Caco-2 (cell line): ENCODE measurements around the gene ATP5IF1. TPM values are rescaled to one million over a fixed set of nuclear protein-coding genes. Genes with fewer than 3 reads are reported as not detected.

ENCODE experiments used
- BruUV-seq: library from RNA; stranded (reverse); fragments of 400-500 nt; replicated peaks from 2 replicates; lab custom pipeline; 2021; lab: Mats Ljungman, UMichigan
- CTCF ChIA-PET: fragments of 300-600 bp; sonication (Branson Sonifier 250); formaldehyde crosslinking; loops from one replicate; lab custom pipeline; 2022; ENCODE audit warnings: antibody characterized with exemption; lab: Charles Lee
- POLR2A ChIA-PET: fragments of 300-600 bp; sonication (Branson Sonifier 250); formaldehyde crosslinking; loops from one replicate; lab custom pipeline; 2022; ENCODE audit warnings: antibody characterized with exemption; lab: Charles Lee
- DNase-seq, 2 experiments: peaks; one replicate each; pipeline versions ENCODE4 v3.0.0 to v3.0.0-alpha.2; 2020 to 2022
- H3K27me3 ChIP-seq: replicated peaks from 2 replicates; pipeline ENCODE4 v1.6.0; 2011; ENCODE audit warnings: low read length; ENCODE audit not compliant: control insufficient read depth, insufficient read depth
- H3K36me3 ChIP-seq: 2 replicates; pipeline ENCODE4 v1.5.1; 2011; ENCODE audit warnings: low read length; ENCODE audit not compliant: control insufficient read depth, insufficient read depth
- H3K4me1 ChIP-seq: fragments of 250-450 bp; sonication (Bioruptor Pico); 2 replicates; pipeline ENCODE4 v1.5.1; 2020; ENCODE audit warnings: mild to moderate bottlenecking
- H3K4me3 ChIP-seq: 2 replicates; pipeline ENCODE4 v1.5.1; 2011; ENCODE audit warnings: low read depth, mild to moderate bottlenecking, control low read depth, low read length
- H3K9me3 ChIP-seq: fragments of 250-450 bp; sonication (Bioruptor Pico); 2 replicates; pipeline ENCODE4 v1.5.1; 2020; ENCODE audit warnings: mild to moderate bottlenecking, moderate library complexity
- H3K27ac Mint-ChIP-seq: one replicate; pipeline ENCODE4 v1.8.0; 2022; ENCODE audit warnings: mixed read lengths; ENCODE audit not compliant: unreplicated experiment
- H3K27me3 Mint-ChIP-seq: one replicate; pipeline ENCODE4 v1.8.0; 2022; ENCODE audit warnings: mixed read lengths; ENCODE audit not compliant: insufficient read depth, unreplicated experiment
- H3K36me3 Mint-ChIP-seq: one replicate; pipeline ENCODE4 v1.8.0; 2022; ENCODE audit warnings: mild to moderate bottlenecking, mixed read lengths; ENCODE audit not compliant: insufficient read depth, unreplicated experiment
- H3K4me1 Mint-ChIP-seq: one replicate; pipeline ENCODE4 v1.8.0; 2022; ENCODE audit warnings: low read depth, mixed read lengths; ENCODE audit not compliant: unreplicated experiment
- H3K4me3 Mint-ChIP-seq: one replicate; pipeline ENCODE4 v1.8.0; 2022; ENCODE audit warnings: mild to moderate bottlenecking, moderate library complexity, mixed read lengths; ENCODE audit not compliant: unreplicated experiment
- H3K9me3 Mint-ChIP-seq: one replicate; pipeline ENCODE4 v1.8.0; 2022; ENCODE audit warnings: mixed read lengths; ENCODE audit not compliant: unreplicated experiment
- intact Hi-C: fragments of 100-400 bp; cut with micrococcal nuclease; formaldehyde crosslinking; loops from one replicate; pipeline ENCODE4 v1.10.0; 2022; ENCODE audit not compliant: unreplicated experiment
- total RNA-seq: library from RNA; stranded (reverse); gene quantifications from 2 replicates; pipeline ENCODE4 v1.2.3, GENCODE V29; 2022
- TF ChIP-seq, protein P1 (sequence below), 2 experiments: fragments of 200-600 bp in 1 of 2; IDR thresholded peaks; 1 replicate in 1 of 2; 2 replicates in 1 of 2; pipeline versions ENCODE4 v1.5.1 to v1.8.0; 2011 to 2022; ENCODE audit warnings: antibody characterized with exemption in 1 of 2, control low read depth in 1 of 2, inconsistent platforms in 1 of 2, low read depth in 1 of 2, low read length in 1 of 2, mild to moderate bottlenecking in 1 of 2, moderate library complexity in 1 of 2; ENCODE audit not compliant: insufficient read depth in 1 of 2, severe bottlenecking in 1 of 2, unreplicated experiment in 1 of 2

ATP5IF1 gene
- total RNA-seq, 1 experiment from 2014 or later: 130 TPM

DNA sequence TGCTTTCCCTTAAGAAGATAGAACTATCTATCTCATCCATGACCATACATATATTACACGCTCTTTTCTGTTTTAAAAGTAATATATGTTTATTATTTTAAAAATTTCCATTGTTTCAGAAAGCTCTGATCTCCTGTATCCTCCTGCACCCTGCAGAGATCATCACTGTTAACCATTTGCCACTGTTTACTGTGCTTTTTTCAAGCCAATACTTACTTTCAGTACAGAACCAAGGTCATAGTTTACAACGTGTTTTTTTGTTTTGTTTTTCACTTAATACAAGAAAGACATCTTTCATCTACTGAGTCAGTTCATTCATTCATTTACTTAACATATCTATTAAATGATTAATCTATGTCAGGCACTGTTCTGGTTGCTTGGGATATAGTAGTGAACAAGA lies 33.6 kb downstream of the ATP5IF1 start:
- intact Hi-C loops: no loop called here
- no peaks in the 10 kb centered on the region for H3K27me3 ChIP-seq
- DNase-seq: no peak
- TF ChIP-seq, protein P1, sequence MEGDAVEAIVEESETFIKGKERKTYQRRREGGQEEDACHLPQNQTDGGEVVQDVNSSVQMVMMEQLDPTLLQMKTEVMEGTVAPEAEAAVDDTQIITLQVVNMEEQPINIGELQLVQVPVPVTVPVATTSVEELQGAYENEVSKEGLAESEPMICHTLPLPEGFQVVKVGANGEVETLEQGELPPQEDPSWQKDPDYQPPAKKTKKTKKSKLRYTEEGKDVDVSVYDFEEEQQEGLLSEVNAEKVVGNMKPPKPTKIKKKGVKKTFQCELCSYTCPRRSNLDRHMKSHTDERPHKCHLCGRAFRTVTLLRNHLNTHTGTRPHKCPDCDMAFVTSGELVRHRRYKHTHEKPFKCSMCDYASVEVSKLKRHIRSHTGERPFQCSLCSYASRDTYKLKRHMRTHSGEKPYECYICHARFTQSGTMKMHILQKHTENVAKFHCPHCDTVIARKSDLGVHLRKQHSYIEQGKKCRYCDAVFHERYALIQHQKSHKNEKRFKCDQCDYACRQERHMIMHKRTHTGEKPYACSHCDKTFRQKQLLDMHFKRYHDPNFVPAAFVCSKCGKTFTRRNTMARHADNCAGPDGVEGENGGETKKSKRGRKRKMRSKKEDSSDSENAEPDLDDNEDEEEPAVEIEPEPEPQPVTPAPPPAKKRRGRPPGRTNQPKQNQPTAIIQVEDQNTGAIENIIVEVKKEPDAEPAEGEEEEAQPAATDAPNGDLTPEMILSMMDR (IDR thresholded peaks at IDR 0.05; ENCODE audit: insufficient read depth in 1 of 2, low read depth in 1 of 2, low read length in 1 of 2, severe bottlenecking in 1 of 2, unreplicated experiment in 1 of 2): no peak
- BruUV-seq: no TSS peak
- H3K9me3 Mint-ChIP-seq: no peaks in the 10 kb centered on the region
- peaks cover 38% of the 10 kb centered on the region for H3K36me3 Mint-ChIP-seq
- H3K9me3 ChIP-seq: no peaks in the 10 kb centered on the region
- no peaks in the 10 kb centered on the region for H3K4me1 ChIP-seq
- ChIA-PET POLR2A (no interaction called here), CTCF (no interaction called here)
- no peak overlapping the region for H3K27ac Mint-ChIP-seq
- no peaks in the 10 kb centered on the region for H3K27me3 Mint-ChIP-seq
- no peaks in the 10 kb centered on the region for H3K4me1 Mint-ChIP-seq
- H3K36me3 ChIP-seq: no peaks in the 10 kb centered on the region
- no peak overlapping the region for H3K4me3 Mint-ChIP-seq
- no peak overlapping the region for H3K4me3 ChIP-seq

DNA sequence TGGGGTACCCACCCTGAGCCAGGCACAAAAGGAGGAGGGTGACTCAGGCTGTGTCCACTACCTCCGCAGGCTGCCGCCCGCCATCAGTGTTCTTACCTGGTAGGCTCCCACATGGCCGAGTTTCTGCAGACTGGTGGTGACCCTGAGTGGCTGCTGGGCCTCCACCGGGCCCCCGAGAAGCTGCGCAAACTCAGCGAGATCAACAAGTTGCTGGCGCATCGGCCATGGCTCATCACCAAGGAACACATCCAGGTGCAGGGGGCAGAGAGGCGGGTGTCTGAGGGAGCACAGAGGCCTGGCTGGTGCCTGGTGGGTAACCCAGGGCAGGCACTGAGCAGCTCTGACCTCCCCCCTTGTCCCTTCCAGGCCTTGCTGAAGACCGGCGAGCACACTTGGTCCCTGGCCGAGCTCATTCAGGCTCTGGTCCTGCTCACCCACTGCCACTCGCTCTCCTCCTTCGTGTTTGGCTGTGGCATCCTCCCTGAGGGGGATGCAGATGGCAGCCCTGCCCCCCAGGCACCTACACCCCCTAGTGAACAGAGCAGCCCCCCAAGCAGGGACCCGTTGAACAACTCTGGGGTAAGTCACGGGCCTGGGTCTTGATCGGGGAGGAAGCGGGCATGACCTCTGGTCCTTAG lies 36.4 kb downstream of the ATP5IF1 start:
- H3K27me3 ChIP-seq: no peaks in the 10 kb centered on the region
- Mint-ChIP-seq H3K4me1 (no peaks in the 10 kb centered on the region), H3K27me3 (no peaks in the 10 kb centered on the region), H3K4me3 (no peak overlapping the region), H3K9me3 (no peaks in the 10 kb centered on the region), H3K36me3 (peaks cover 66% of the 10 kb centered on the region), H3K27ac (no peak overlapping the region)
- no peak for DNase-seq
- no TSS peak for BruUV-seq
- H3K4me3 ChIP-seq: no peak overlapping the region
- POLR2A ChIA-PET: no interaction called here
- H3K36me3 ChIP-seq: no peaks in the 10 kb centered on the region
- CTCF ChIA-PET: no interaction called here
- no peaks in the 10 kb centered on the region for H3K4me1 ChIP-seq
- intact Hi-C loops: no loop called here
- TF ChIP-seq, protein P1 (IDR thresholded peaks at IDR 0.05; ENCODE audit: insufficient read depth in 1 of 2, low read depth in 1 of 2, low read length in 1 of 2, severe bottlenecking in 1 of 2, unreplicated experiment in 1 of 2): no peak
- no peaks in the 10 kb centered on the region for H3K9me3 ChIP-seq

DNA sequence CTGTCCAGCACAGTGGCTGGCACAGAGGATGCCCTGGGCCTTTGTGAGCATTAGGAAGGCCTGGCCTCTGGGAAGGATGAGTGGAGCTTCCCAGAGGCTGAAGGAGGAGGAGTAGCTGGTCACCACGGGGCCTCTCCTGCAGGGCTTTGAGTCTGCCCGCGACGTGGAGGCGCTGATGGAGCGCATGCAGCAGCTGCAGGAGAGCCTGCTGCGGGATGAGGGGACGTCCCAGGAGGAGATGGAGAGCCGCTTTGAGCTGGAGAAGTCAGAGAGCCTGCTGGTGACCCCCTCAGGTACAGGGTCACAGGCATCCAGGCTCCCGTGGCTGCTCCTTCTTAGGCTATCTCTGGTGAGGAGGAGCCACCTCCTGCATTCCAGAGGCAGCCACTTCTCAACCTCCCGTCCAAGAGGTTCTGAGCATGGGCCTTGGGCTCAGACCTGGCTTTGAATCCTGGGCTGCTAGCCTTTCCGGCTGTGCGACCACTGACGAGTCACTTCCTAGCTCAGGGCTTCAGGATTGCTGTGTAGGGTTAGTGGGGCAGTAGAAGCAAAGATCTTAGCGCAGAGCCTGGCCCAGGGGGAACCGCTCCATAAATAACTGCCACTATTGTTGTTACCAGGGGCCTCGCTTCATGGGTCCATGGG lies 37.4 kb downstream of the ATP5IF1 start:
- TF ChIP-seq, protein P1 (IDR thresholded peaks at IDR 0.05; ENCODE audit: insufficient read depth in 1 of 2, low read depth in 1 of 2, low read length in 1 of 2, severe bottlenecking in 1 of 2, unreplicated experiment in 1 of 2): no peak
- H3K9me3 Mint-ChIP-seq: no peaks in the 10 kb centered on the region
- no peak for DNase-seq
- intact Hi-C loops: no loop called here
- BruUV-seq: no TSS peak
- H3K4me3 Mint-ChIP-seq: no peak overlapping the region
- Histone ChIP-seq H3K4me1 (no peaks in the 10 kb centered on the region), H3K9me3 (no peaks in the 10 kb centered on the region), H3K36me3 (no peaks in the 10 kb centered on the region), H3K27me3 (no peaks in the 10 kb centered on the region), H3K4me3 (no peak overlapping the region)
- no peaks in the 10 kb centered on the region for H3K27me3 Mint-ChIP-seq
- no peak overlapping the region for H3K27ac Mint-ChIP-seq
- POLR2A ChIA-PET: no interaction called here
- CTCF ChIA-PET: no interaction called here
- H3K4me1 Mint-ChIP-seq: no peaks in the 10 kb centered on the region
- peaks cover 76% of the 10 kb centered on the region for H3K36me3 Mint-ChIP-seq
